Adrenal gland (tissue), 5 donors: ENCODE data around the gene NHSL2.

Source experiments
- POLR2A ChIP-seq, 2 donors: fragments of 450-650 bp; IDR thresholded peaks; one replicate each; pipeline ENCODE4 v1.6.1; 2017; ENCODE audit warnings: antibody characterized with exemption in 2 of 2, mild to moderate bottlenecking in 2 of 2, moderate library complexity in 1 of 2
- TF ChIP-seq, protein P1 (sequence below), 6 experiments: fragments of 450-650 bp in 4 of 6; fragments of 200-600 bp in 2 of 6; sonication (generic) in 1 of 6; IDR thresholded peaks; 1 replicate in 5 of 6; 2 replicates in 1 of 6; pipeline versions ENCODE4 v1.5.1 to v1.8.0; 2016 to 2021; ENCODE audit warnings: antibody characterized with exemption in 6 of 6, mild to moderate bottlenecking in 2 of 6, moderate library complexity in 1 of 6
- donor health status: DM: no; HTN: no; CAD: no.

DNA sequence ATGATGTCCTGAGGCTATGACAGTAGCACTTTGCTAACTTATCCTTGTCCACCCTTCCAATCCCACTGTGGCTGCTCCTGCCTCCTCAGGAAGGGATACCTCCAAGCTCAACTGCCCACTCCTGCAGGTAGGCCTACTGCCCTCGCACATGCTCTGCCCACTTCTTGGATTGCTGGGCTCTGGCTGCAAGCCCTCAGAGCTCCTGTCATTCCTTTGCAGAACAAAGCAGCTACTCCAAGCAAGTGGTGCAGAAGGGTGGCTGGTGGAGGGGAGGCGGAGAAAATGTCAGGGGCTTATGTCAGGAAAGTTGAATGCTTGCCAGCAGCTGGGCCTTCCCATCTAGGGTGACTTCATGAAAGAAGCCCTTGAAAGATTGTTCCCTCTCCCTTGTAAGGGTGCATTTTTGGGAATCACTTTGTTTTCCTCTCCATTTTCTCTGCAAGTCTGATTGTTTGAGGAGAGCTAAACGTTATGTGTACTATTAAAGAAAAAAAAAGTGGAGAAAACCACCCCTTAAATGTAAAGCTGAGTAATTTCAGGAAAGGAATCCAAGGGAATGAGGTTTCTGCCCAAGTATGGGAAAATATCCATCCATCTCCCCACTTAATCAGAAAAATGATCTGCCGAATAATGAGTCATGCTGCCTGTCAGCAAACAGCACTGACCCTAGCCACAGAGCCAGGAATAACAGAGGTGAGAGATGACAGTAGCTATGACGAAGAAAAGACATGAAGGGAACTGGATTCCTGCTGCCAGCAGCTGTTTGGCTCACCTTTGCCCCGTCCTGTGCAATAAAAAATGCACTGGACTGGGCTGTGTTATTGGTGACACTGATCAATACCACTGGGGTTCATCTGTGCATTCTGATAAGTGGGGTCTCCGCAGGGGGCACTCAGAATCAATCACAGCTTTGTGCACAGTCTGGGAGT lies 119.1 kb downstream of the NHSL2 start:
- TF ChIP-seq, protein P1, sequence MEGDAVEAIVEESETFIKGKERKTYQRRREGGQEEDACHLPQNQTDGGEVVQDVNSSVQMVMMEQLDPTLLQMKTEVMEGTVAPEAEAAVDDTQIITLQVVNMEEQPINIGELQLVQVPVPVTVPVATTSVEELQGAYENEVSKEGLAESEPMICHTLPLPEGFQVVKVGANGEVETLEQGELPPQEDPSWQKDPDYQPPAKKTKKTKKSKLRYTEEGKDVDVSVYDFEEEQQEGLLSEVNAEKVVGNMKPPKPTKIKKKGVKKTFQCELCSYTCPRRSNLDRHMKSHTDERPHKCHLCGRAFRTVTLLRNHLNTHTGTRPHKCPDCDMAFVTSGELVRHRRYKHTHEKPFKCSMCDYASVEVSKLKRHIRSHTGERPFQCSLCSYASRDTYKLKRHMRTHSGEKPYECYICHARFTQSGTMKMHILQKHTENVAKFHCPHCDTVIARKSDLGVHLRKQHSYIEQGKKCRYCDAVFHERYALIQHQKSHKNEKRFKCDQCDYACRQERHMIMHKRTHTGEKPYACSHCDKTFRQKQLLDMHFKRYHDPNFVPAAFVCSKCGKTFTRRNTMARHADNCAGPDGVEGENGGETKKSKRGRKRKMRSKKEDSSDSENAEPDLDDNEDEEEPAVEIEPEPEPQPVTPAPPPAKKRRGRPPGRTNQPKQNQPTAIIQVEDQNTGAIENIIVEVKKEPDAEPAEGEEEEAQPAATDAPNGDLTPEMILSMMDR (IDR thresholded peaks at IDR 0.05): no peak
- TF ChIP-seq POLR2A (IDR thresholded peaks at IDR 0.05): no peak
